Measurements from ENCODE around the gene POLR2F. TPM values are rescaled to one million over a fixed set of nuclear protein-coding genes. Genes with fewer than 3 reads are reported as not detected.

POLR2F gene
- total RNA-seq, 2 donors from 2014 or later: 52.5 to 110 TPM

- Histone ChIP-seq H3K4me3 (peak overlapping the region; percentile 62), H3K36me3 (no peaks in the 10 kb centered on the region), H3K27ac (peak overlapping the region; percentile 66), H3K9me3 (no peaks in the 10 kb centered on the region), H3K27me3 (no peaks in the 10 kb centered on the region), H3K4me1 (peaks cover 3% of the 10 kb centered on the region), H3K9ac (ENCODE audit: low read depth in 2 of 2, low read length in 2 of 2) (peak overlapping the region; percentile 85 to 97)
- intact Hi-C loops (cut with DNase I): no loop called here
- DNase-seq: no peak
- no peak for TF ChIP-seq CTCF (IDR thresholded peaks at IDR 0.05)
Observed at GRCh38 chr22:37907036-37907954, 46.2 kb upstream of the POLR2F start.

GRCh38 chr22:37909766-37910165 lies 43.7 kb upstream of the POLR2F start:
- Histone ChIP-seq H3K4me1 (peaks cover 3% of the 10 kb centered on the region), H3K36me3 (peaks cover 4% of the 10 kb centered on the region), H3K9ac (ENCODE audit: low read depth in 2 of 2, low read length in 2 of 2) (no peak overlapping the region), H3K27me3 (no peaks in the 10 kb centered on the region), H3K27ac (no peak overlapping the region), H3K4me3 (no peak overlapping the region), H3K9me3 (no peaks in the 10 kb centered on the region)
- no peak for DNase-seq
- TF ChIP-seq CTCF (IDR thresholded peaks at IDR 0.05): no peak
- intact Hi-C loops (cut with DNase I): no loop called here

- Histone ChIP-seq H3K4me3 (no peak overlapping the region), H3K27me3 (no peaks in the 10 kb centered on the region), H3K9me3 (no peaks in the 10 kb centered on the region), H3K36me3 (peaks cover 4% of the 10 kb centered on the region), H3K9ac (ENCODE audit: low read depth in 2 of 2, low read length in 2 of 2) (no peak overlapping the region), H3K27ac (no peak overlapping the region), H3K4me1 (peaks cover 3% of the 10 kb centered on the region)
- DNase-seq: no peak
- no peak for TF ChIP-seq CTCF (IDR thresholded peaks at IDR 0.05)
- intact Hi-C loops (cut with DNase I): no loop called here
Observed at GRCh38 chr22:37910890-37911672, 42.4 kb upstream of the POLR2F start.

GRCh38 chr22:37911697-37912096 lies 41.8 kb upstream of the POLR2F start:
- intact Hi-C loops (cut with DNase I): no loop called here
- Histone ChIP-seq H3K36me3 (peaks cover 4% of the 10 kb centered on the region), H3K4me1 (peaks cover 3% of the 10 kb centered on the region), H3K9me3 (no peaks in the 10 kb centered on the region), H3K27ac (no peak overlapping the region), H3K27me3 (no peaks in the 10 kb centered on the region), H3K9ac (ENCODE audit: low read depth in 2 of 2, low read length in 2 of 2) (no peak overlapping the region), H3K4me3 (no peak overlapping the region)
- no peak for TF ChIP-seq CTCF (IDR thresholded peaks at IDR 0.05)
- DNase-seq: no peak

- DNase-seq: no peak
- no peak for TF ChIP-seq CTCF (IDR thresholded peaks at IDR 0.05)
- no peak overlapping the region for H3K4me3 ChIP-seq
- no peaks in the 10 kb centered on the region for H3K27me3 ChIP-seq
- no peaks in the 10 kb centered on the region for H3K9me3 ChIP-seq
- no peak overlapping the region for H3K27ac ChIP-seq
- peaks cover 3% of the 10 kb centered on the region for H3K4me1 ChIP-seq
- no peak overlapping the region for H3K9ac ChIP-seq (ENCODE audit: low read depth in 2 of 2, low read length in 2 of 2)
- H3K36me3 ChIP-seq: peaks cover 4% of the 10 kb centered on the region
- intact Hi-C loops (cut with DNase I): no loop called here
Observed at GRCh38 chr22:37912171-37912570, 41.3 kb upstream of the POLR2F start.

Data from colonic mucosa (tissue), 4 donors.